Activated T-helper 17 cell treated with anti-CD3 and anti-CD28 coated beads, Interleukin-2, amount 50 U/mL, for 72 hours (primary cell): ENCODE data around the gene MLH1. TPM values are rescaled to one million over a fixed set of nuclear protein-coding genes. Genes with fewer than 3 reads are reported as not detected.

Experiments
- ATAC-seq: fragments of 150-1000 bp; cut with Tn5 transposase; replicated peaks from 2 replicates; pipeline ENCODE4 v1.10.0; 2021; ENCODE audit warnings: mild to moderate bottlenecking, moderate library complexity
- H3K27ac Mint-ChIP-seq: one replicate; pipeline ENCODE4 v1.8.0; 2022; ENCODE audit warnings: mixed read lengths
- H3K27me3 Mint-ChIP-seq: one replicate; pipeline ENCODE4 v1.8.0; 2022; ENCODE audit warnings: mixed read lengths
- H3K36me3 Mint-ChIP-seq: one replicate; pipeline ENCODE4 v1.8.0; 2022; ENCODE audit warnings: low read depth, mild to moderate bottlenecking, mixed read lengths
- H3K4me1 Mint-ChIP-seq: one replicate; pipeline ENCODE4 v1.8.0; 2022; ENCODE audit warnings: mixed read lengths
- H3K4me3 Mint-ChIP-seq: one replicate; pipeline ENCODE4 v1.8.0; 2022; ENCODE audit warnings: mild to moderate bottlenecking, mixed read lengths
- H3K9me3 Mint-ChIP-seq: one replicate; pipeline ENCODE4 v1.8.0; 2022; ENCODE audit warnings: mixed read lengths
- total RNA-seq, 2 donors: library from RNA; stranded (reverse); gene quantifications; one replicate each; pipeline ENCODE4 v1.2.3, GENCODE V29; 2022

The MLH1 gene
- total RNA-seq, 2 donors from 2014 or later, result 47.5 to 62.2 TPM

- Mint-ChIP-seq H3K36me3 (no peaks in the 10 kb centered on the region), H3K4me3 (no peak overlapping the region), H3K4me1 (peaks cover 6% of the 10 kb centered on the region), H3K27me3 (no peaks in the 10 kb centered on the region), H3K9me3 (no peaks in the 10 kb centered on the region), H3K27ac (no peak overlapping the region)
- no peak for ATAC-seq
Observed at GRCh38 chr3:36964331-36964730, 29.0 kb upstream of the MLH1 start.

DNA sequence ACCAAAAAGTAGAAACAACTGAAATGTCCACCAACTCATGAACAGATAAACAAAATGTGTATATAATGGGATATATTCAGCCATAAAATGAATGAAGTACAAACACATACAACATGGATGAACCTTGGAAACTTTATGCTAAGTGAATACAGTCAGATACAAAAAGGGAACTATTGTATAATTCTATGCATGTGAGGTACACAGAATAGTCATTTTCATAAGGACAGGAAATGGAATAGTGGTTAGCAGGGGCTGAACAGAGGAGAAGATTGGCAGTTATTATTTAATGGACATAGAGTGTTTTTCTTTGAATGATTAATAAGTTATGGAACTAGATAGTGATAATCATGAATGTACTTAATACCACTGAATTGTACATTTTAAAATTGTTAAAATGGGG is 28.5 kb upstream of the MLH1 start:
- no peaks in the 10 kb centered on the region for H3K36me3 Mint-ChIP-seq
- no peaks in the 10 kb centered on the region for H3K27me3 Mint-ChIP-seq
- H3K9me3 Mint-ChIP-seq, result no peaks in the 10 kb centered on the region
- no peak overlapping the region for H3K4me3 Mint-ChIP-seq
- H3K27ac Mint-ChIP-seq, result no peak overlapping the region
- ATAC-seq, result no peak
- peaks cover 11% of the 10 kb centered on the region for H3K4me1 Mint-ChIP-seq

- H3K4me1 Mint-ChIP-seq, result peaks cover 14% of the 10 kb centered on the region
- H3K36me3 Mint-ChIP-seq, result no peaks in the 10 kb centered on the region
- H3K4me3 Mint-ChIP-seq, result no peak overlapping the region
- no peaks in the 10 kb centered on the region for H3K9me3 Mint-ChIP-seq
- H3K27me3 Mint-ChIP-seq, result no peaks in the 10 kb centered on the region
- H3K27ac Mint-ChIP-seq, result no peak overlapping the region
- no peak for ATAC-seq
Observed at GRCh38 chr3:36965440-36965839, 27.9 kb upstream of the MLH1 start.

GRCh38 chr3:36969085-36969484 is 24.2 kb upstream of the MLH1 start:
- Mint-ChIP-seq H3K4me1 (peaks cover 20% of the 10 kb centered on the region), H3K27ac (peak overlapping the region; percentile 67), H3K4me3 (peak overlapping the region; percentile 45), H3K27me3 (no peaks in the 10 kb centered on the region), H3K9me3 (no peaks in the 10 kb centered on the region), H3K36me3 (no peaks in the 10 kb centered on the region)
- ATAC-seq, result no peak

- no peaks in the 10 kb centered on the region for H3K9me3 Mint-ChIP-seq
- H3K4me1 Mint-ChIP-seq, result peaks cover 20% of the 10 kb centered on the region
- no peaks in the 10 kb centered on the region for H3K27me3 Mint-ChIP-seq
- no peaks in the 10 kb centered on the region for H3K36me3 Mint-ChIP-seq
- H3K27ac Mint-ChIP-seq, result peak overlapping the region; percentile 67
- ATAC-seq, result peak; percentile 100
- H3K4me3 Mint-ChIP-seq, result peak overlapping the region; percentile 45
Observed at GRCh38 chr3:36969540-36970432, 23.5 kb upstream of the MLH1 start.

DNA sequence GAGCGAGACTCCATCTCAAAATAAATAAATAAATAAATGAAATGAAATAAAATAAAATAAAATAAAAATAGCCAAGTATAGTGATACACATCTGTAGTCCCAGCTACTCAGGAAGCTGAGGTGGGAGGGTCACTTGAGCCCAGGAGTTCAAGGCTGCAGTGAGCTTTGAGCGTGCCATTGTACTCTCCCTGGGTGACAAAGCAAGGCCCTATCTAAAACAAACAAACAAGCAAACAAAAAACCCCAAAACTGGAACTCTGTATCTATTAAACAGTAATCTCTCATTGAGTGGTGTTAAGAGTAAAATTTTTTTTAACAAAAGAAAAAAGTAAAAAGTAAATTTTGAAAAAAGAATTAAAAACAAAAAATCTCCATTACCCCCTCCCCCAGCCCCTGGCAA is 21.2 kb upstream of the MLH1 start:
- H3K36me3 Mint-ChIP-seq, result no peaks in the 10 kb centered on the region
- no peaks in the 10 kb centered on the region for H3K27me3 Mint-ChIP-seq
- no peak overlapping the region for H3K4me3 Mint-ChIP-seq
- no peaks in the 10 kb centered on the region for H3K9me3 Mint-ChIP-seq
- H3K4me1 Mint-ChIP-seq, result peaks cover 20% of the 10 kb centered on the region
- H3K27ac Mint-ChIP-seq, result no peak overlapping the region
- no peak for ATAC-seq

GRCh38 chr3:36973139-36973538 is 20.2 kb upstream of the MLH1 start:
- no peak for ATAC-seq
- H3K9me3 Mint-ChIP-seq, result no peaks in the 10 kb centered on the region
- no peaks in the 10 kb centered on the region for H3K36me3 Mint-ChIP-seq
- H3K4me1 Mint-ChIP-seq, result peaks cover 20% of the 10 kb centered on the region
- no peak overlapping the region for H3K4me3 Mint-ChIP-seq
- H3K27ac Mint-ChIP-seq, result no peak overlapping the region
- no peaks in the 10 kb centered on the region for H3K27me3 Mint-ChIP-seq

DNA sequence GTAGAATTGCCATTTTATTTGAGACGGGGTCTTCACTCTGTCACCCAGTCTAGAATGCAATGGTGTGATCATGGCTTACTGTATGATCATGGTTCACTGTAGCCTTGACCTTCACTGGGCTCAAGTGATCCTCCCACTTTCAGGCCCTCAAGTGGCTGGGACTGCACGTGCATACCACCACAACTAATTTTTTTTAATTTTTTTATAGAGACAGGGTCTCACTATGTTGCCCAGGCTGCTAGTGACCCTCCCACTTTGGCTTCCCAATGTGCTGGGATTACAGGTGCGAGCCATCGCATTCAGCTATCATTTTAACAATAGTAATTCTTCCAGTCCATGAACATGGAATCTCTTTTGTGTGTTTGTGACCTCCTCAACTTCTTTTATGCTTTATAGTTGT is 12.3 kb upstream of the MLH1 start:
- ATAC-seq, result no peak
- Mint-ChIP-seq H3K4me3 (no peak overlapping the region), H3K9me3 (peaks cover 12% of the 10 kb centered on the region), H3K4me1 (peaks cover 4% of the 10 kb centered on the region), H3K27me3 (no peaks in the 10 kb centered on the region), H3K27ac (no peak overlapping the region), H3K36me3 (no peaks in the 10 kb centered on the region)

DNA sequence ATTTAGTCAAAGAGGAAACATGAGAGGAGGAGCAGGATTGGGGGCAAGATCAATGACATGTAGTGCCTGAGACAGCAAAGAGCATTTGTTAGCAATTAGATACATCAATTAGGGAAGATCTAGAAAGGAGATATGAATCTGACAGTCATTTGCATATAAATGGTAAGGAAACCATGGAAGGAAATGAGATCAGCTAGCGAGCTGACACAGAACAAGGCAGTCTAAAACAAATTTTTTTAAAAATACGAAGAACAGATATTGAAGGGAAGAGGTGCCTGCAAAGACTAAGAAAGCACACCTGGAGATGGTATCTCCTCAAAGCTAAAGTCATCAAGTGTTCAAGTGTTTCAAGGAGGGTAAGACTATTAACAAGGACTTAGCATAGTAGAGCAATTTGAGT is 5.0 kb upstream of the MLH1 start:
- Mint-ChIP-seq H3K9me3 (no peaks in the 10 kb centered on the region), H3K4me1 (peaks cover 30% of the 10 kb centered on the region), H3K27me3 (no peaks in the 10 kb centered on the region), H3K27ac (peak overlapping the region; percentile 26), H3K4me3 (no peak overlapping the region), H3K36me3 (no peaks in the 10 kb centered on the region)
- no peak for ATAC-seq

DNA sequence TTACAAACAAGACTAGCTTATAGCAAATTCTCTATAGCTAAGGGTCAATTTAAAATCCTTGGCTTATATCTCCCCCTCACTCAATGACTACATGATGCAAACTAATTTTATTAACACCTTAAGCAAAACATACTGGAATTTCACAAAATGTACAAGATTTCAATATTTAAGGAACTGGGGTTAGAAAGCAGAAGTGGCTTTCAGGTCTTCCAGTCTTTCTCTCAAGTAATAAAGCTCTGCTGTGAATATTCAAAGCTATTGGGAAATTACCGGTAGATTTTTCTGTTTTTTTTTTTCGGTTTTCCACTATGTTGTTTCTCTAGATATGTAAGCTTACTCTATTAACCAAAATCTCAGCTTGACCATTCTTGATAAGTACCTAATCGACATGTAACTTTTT is 4.3 kb upstream of the MLH1 start:
- Mint-ChIP-seq H3K9me3 (no peaks in the 10 kb centered on the region), H3K4me3 (no peak overlapping the region), H3K36me3 (no peaks in the 10 kb centered on the region), H3K27ac (peak overlapping the region; percentile 35), H3K4me1 (peaks cover 30% of the 10 kb centered on the region), H3K27me3 (no peaks in the 10 kb centered on the region)
- no peak for ATAC-seq

DNA sequence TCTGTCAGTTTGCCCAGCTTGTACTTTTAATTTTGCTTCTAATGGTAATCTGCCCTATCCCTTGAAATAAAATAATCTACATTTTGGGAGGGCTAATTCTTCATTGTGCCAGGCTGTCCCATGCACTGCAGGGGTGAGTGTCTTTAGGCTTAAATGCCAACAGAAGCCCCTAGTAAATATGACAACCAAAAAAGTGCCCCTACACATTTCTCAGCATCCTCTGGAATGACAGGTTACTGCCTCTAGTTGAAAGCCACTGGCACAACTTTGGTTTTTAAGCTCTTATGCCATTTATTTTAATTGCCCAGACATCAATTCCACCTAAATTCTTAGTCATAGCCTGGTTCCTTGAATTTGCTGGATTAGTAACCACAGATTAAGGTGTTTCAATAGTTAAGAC is 3.8 kb upstream of the MLH1 start:
- no peak overlapping the region for H3K4me3 Mint-ChIP-seq
- peak overlapping the region; percentile 35 for H3K27ac Mint-ChIP-seq
- peaks cover 30% of the 10 kb centered on the region for H3K4me1 Mint-ChIP-seq
- no peak for ATAC-seq
- H3K27me3 Mint-ChIP-seq, result no peaks in the 10 kb centered on the region
- H3K36me3 Mint-ChIP-seq, result no peaks in the 10 kb centered on the region
- H3K9me3 Mint-ChIP-seq, result no peaks in the 10 kb centered on the region

- H3K27me3 Mint-ChIP-seq, result no peaks in the 10 kb centered on the region
- ATAC-seq, result no peak
- no peaks in the 10 kb centered on the region for H3K36me3 Mint-ChIP-seq
- no peak overlapping the region for H3K4me3 Mint-ChIP-seq
- no peaks in the 10 kb centered on the region for H3K9me3 Mint-ChIP-seq
- no peak overlapping the region for H3K27ac Mint-ChIP-seq
- H3K4me1 Mint-ChIP-seq, result peaks cover 26% of the 10 kb centered on the region
Observed at GRCh38 chr3:36991147-36991546, 2.2 kb upstream of the MLH1 start.

GRCh38 chr3:36991923-36992805 is 1.2 kb upstream of the MLH1 start:
- no peak for ATAC-seq
- H3K9me3 Mint-ChIP-seq, result no peaks in the 10 kb centered on the region
- H3K4me3 Mint-ChIP-seq, result no peak overlapping the region
- no peaks in the 10 kb centered on the region for H3K36me3 Mint-ChIP-seq
- H3K27me3 Mint-ChIP-seq, result no peaks in the 10 kb centered on the region
- no peak overlapping the region for H3K27ac Mint-ChIP-seq
- peaks cover 29% of the 10 kb centered on the region for H3K4me1 Mint-ChIP-seq

DNA sequence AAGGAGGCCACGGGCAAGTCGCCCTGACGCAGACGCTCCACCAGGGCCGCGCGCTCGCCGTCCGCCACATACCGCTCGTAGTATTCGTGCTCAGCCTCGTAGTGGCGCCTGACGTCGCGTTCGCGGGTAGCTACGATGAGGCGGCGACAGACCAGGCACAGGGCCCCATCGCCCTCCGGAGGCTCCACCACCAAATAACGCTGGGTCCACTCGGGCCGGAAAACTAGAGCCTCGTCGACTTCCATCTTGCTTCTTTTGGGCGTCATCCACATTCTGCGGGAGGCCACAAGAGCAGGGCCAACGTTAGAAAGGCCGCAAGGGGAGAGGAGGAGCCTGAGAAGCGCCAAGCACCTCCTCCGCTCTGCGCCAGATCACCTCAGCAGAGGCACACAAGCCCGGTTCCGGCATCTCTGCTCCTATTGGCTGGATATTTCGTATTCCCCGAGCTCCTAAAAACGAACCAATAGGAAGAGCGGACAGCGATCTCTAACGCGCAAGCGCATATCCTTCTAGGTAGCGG is 452 bp upstream of the MLH1 start, which contains the start of gene EPM2AIP1:
Gene EPM2AIP1 (minus strand): TSS at position 326 of the 520 bp plus-strand sequence. CDS start 54 bp downstream, at position 272.
- H3K36me3 Mint-ChIP-seq, result no peaks in the 10 kb centered on the region
- H3K4me3 Mint-ChIP-seq, result no peak within 1 kb of the TSS
- no peaks in the 10 kb centered on the region for H3K9me3 Mint-ChIP-seq
- H3K27ac Mint-ChIP-seq, result no peak within 1 kb of the TSS
- peak; percentile 88 for ATAC-seq
- peaks cover 30% of the 10 kb centered on the region for H3K4me1 Mint-ChIP-seq
- H3K27me3 Mint-ChIP-seq, result no peaks in the 10 kb centered on the region
